Lower leg skin (tissue), 4 donors: ENCODE data around the gene GSDMA. TPM values are rescaled to one million over a fixed set of nuclear protein-coding genes. Genes with fewer than 3 reads are reported as not detected.

Source experiments
- DNase-seq, 2 donors: peaks; one replicate each; pipeline ENCODE4 v3.0.0-alpha.2; 2019; ENCODE audit warnings: low spot score in 2 of 2
- H3K4me3 ChIP-seq: fragments of 200-600 bp; sonication (generic); 2 replicates; pipeline ENCODE4 v1.5.1; 2017; ENCODE audit warnings: mild to moderate bottlenecking, low read depth; ENCODE audit not compliant: poor library complexity, severe bottlenecking
- POLR2A ChIP-seq, 2 donors: fragments of 450-650 bp; IDR thresholded peaks; one replicate each; pipeline ENCODE4 v1.6.1; 2016 to 2017; ENCODE audit warnings: antibody characterized with exemption in 2 of 2, mild to moderate bottlenecking in 1 of 2, moderate library complexity in 1 of 2
- WGBS, 2 donors: methylation state at CpG; one replicate each; pipeline ENCODE4 v1.1.5; 2018; 5-methylcytosine and 5-hydroxymethylcytosine counted together
- intact Hi-C: fragments of 100-400 bp; cut with DNase I; formaldehyde crosslinking; loops from one replicate; pipeline ENCODE4 v1.15.0; 2023; ENCODE audit warnings: low total_unique reads
- total RNA-seq, 4 donors: library from RNA; depleted of rRNA; stranded (reverse); fragments of >200 nt; gene quantifications; one replicate each; pipeline ENCODE4 v1.1.0, GENCODE V29; 2016
- TF ChIP-seq, protein P1 (sequence below), 3 donors: fragments of 450-650 bp; IDR thresholded peaks; one replicate each; pipeline ENCODE4 v1.5.1; 2016; ENCODE audit warnings: antibody characterized with exemption in 3 of 3, mild to moderate bottlenecking in 3 of 3, moderate library complexity in 2 of 3

GSDMA gene
- total RNA-seq, 4 donors from 2014 or later: 146 to 271 (median 163) TPM

DNA sequence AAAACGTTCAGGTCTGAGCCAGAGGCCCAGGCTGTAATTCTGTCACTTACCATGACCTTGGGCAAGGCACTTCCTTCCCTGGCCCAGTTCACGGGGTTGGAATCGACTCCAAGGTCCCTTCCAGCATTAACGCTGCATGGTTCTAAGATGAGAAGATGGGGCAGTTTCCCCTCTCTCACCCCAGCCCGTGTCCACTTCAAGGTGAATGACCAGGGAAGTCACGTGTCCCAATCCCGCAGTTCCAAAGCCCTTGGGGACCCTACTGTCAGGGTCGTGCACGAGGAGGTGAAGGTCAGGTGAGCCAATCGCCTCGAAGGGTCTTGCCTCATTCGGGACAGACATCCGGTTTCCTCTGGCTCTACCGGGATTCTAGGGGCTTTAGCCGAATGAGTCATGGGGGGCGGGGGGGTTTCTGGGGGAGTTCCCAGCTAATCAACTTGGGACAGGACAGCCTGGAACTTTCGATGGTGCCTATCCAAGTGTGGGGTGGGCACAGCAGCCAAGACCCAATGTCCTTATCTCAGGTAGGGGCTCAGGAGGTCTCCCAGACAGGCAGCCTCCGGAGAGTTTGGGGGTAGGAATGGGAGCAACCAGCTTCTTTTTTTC, 51.7 kb downstream of the GSDMA start:
- no peak for DNase-seq

DNA sequence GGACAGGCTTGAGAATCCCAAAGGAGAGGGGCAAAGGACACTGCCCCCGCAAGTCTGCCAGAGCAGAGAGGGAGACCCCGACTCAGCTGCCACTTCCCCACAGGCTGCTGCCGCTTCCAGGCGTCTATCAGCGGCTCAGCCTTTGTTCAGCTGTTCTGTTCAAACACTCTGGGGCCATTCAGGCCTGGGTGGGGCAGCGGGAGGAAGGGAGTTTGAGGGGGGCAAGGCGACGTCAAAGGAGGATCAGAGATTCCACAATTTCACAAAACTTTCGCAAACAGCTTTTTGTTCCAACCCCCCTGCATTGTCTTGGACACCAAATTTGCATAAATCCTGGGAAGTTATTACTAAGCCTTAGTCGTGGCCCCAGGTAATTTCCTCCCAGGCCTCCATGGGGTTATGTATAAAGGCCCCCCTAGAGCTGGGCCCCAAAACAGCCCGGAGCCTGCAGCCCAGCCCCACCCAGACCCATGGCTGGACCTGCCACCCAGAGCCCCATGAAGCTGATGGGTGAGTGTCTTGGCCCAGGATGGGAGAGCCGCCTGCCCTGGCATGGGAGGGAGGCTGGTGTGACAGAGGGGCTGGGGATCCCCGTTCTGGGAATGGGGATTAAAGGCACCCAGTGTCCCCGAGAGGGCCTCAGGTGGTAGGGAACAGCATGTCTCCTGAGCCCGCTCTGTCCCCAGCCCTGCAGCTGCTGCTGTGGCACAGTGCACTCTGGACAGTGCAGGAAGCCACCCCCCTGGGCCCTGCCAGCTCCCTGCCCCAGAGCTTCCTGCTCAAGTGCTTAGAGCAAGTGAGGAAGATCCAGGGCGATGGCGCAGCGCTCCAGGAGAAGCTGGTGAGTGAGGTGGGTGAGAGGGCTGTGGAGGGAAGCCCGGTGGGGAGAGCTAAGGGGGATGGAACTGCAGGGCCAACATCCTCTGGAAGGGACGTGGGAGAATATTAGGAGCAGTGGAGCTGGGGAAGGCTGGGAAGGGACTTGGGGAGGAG, 52.5 kb downstream of the GSDMA start, which contains the start of gene CSF3:
Gene CSF3 (plus strand): TSS at position 436 of the 993 bp plus-strand sequence. CDS start 35 bp downstream, at position 471.
- H3K4me3 ChIP-seq: no peak within 1 kb of the TSS
- intact Hi-C loops: loop anchor here (10.0 kb wide), 1 partner anchor 150 kb away; no protein-coding TSS in a partner anchor
- DNase-seq: no peak
- TF ChIP-seq POLR2A (IDR thresholded peaks at IDR 0.05): no peak
- TF ChIP-seq, protein P1, sequence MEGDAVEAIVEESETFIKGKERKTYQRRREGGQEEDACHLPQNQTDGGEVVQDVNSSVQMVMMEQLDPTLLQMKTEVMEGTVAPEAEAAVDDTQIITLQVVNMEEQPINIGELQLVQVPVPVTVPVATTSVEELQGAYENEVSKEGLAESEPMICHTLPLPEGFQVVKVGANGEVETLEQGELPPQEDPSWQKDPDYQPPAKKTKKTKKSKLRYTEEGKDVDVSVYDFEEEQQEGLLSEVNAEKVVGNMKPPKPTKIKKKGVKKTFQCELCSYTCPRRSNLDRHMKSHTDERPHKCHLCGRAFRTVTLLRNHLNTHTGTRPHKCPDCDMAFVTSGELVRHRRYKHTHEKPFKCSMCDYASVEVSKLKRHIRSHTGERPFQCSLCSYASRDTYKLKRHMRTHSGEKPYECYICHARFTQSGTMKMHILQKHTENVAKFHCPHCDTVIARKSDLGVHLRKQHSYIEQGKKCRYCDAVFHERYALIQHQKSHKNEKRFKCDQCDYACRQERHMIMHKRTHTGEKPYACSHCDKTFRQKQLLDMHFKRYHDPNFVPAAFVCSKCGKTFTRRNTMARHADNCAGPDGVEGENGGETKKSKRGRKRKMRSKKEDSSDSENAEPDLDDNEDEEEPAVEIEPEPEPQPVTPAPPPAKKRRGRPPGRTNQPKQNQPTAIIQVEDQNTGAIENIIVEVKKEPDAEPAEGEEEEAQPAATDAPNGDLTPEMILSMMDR (IDR thresholded peaks at IDR 0.05): no peak
- WGBS, 2 donors: 63 to 75% methylated on average over 19 to 20 of the region's 20 CpGs

More for the DNA sequence above, 51.7 kb downstream of the GSDMA start:
- intact Hi-C loops: loop anchor here (10.0 kb wide), 1 partner anchor 150 kb away; no protein-coding TSS in a partner anchor
- 55 to 64% methylated on average over 15 to 18 of the region's 18 CpGs for WGBS, 2 donors
- no peak for TF ChIP-seq POLR2A (IDR thresholded peaks at IDR 0.05)
- TF ChIP-seq, protein P1 (IDR thresholded peaks at IDR 0.05): no peak
- no peak overlapping the region for H3K4me3 ChIP-seq

DNA sequence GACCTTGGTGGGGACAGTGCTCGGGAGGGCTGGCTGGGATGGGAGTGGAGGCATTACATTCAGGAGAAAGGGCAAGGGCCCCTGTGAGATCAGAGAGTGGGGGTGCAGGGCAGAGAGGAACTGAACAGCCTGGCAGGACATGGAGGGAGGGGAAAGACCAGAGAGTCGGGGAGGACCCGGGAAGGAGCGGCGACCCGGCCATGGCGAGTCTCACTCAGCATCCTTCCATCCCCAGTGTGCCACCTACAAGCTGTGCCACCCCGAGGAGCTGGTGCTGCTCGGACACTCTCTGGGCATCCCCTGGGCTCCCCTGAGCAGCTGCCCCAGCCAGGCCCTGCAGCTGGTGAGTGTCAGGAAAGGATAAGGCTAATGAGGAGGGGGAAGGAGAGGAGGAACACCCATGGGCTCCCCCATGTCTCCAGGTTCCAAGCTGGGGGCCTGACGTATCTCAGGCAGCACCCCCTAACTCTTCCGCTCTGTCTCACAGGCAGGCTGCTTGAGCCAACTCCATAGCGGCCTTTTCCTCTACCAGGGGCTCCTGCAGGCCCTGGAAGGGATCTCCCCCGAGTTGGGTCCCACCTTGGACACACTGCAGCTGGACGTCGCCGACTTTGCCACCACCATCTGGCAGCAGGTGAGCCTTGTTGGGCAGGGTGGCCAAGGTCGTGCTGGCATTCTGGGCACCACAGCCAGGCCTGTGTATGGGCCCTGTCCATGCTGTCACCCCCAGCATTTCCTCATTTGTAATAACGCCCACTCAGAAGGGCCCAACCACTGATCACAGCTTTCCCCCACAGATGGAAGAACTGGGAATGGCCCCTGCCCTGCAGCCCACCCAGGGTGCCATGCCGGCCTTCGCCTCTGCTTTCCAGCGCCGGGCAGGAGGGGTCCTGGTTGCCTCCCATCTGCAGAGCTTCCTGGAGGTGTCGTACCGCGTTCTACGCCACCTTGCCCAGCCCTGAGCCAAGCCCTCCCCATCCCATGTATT, 53.5 kb downstream of the GSDMA start:
- intact Hi-C loops: loop anchor here (10.0 kb wide), 1 partner anchor 149 kb away; no protein-coding TSS in a partner anchor
- DNase-seq: no peak
- TF ChIP-seq, protein P1 (IDR thresholded peaks at IDR 0.05): no peak
- TF ChIP-seq POLR2A (IDR thresholded peaks at IDR 0.05): no peak
- H3K4me3 ChIP-seq: no peak overlapping the region
- WGBS, 2 donors: 83 to 88% methylated on average over 26 of the region's 26 CpGs

DNA sequence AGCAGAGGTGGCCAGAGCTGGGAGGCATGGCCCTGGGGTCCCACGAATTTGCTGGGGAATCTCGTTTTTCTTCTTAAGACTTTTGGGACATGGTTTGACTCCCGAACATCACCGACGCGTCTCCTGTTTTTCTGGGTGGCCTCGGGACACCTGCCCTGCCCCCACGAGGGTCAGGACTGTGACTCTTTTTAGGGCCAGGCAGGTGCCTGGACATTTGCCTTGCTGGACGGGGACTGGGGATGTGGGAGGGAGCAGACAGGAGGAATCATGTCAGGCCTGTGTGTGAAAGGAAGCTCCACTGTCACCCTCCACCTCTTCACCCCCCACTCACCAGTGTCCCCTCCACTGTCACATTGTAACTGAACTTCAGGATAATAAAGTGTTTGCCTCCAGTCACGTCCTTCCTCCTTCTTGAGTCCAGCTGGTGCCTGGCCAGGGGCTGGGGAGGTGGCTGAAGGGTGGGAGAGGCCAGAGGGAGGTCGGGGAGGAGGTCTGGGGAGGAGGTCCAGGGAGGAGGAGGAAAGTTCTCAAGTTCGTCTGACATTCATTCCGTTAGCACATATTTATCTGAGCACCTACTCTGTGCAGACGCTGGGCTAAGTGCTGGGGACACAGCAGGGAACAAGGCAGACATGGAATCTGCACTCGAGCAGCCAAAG, 54.7 kb downstream of the GSDMA start:
- no peak for DNase-seq
- no peak overlapping the region for H3K4me3 ChIP-seq
- intact Hi-C loops: loop anchor here (10.0 kb wide), 1 partner anchor 147 kb away; no protein-coding TSS in a partner anchor
- WGBS, 2 donors: 51 to 53% methylated on average over 15 of the region's 15 CpGs
- TF ChIP-seq, protein P1 (IDR thresholded peaks at IDR 0.05): no peak
- no peak for TF ChIP-seq POLR2A (IDR thresholded peaks at IDR 0.05)
